ENCODE data around the gene CPNE4.

DNA sequence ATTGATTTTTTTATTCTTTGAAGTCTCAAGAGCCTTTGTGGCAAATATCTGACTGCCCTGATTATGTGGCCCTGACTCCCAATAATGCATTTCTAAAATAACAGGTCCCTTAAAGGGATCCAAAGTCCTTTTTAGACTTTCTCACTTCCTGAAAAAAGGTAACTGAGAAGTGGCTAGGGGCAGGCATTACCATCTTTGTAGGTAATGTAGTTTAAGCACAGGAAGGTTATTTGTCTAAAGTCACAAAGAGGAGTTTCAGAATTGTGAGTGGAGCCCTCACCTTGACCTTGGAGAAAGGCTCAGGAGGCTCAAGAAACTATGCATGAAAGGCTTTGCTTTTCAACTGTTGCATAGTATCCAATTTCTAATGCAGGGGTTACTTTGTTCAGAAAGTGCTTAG lies 389.2 kb downstream of the CPNE4 start:
- no peak for TF ChIP-seq EZH2phosphoT487 (IDR thresholded peaks at IDR 0.05; ENCODE audit: borderline replicate concordance, low read length)
- TF ChIP-seq, protein P1, sequence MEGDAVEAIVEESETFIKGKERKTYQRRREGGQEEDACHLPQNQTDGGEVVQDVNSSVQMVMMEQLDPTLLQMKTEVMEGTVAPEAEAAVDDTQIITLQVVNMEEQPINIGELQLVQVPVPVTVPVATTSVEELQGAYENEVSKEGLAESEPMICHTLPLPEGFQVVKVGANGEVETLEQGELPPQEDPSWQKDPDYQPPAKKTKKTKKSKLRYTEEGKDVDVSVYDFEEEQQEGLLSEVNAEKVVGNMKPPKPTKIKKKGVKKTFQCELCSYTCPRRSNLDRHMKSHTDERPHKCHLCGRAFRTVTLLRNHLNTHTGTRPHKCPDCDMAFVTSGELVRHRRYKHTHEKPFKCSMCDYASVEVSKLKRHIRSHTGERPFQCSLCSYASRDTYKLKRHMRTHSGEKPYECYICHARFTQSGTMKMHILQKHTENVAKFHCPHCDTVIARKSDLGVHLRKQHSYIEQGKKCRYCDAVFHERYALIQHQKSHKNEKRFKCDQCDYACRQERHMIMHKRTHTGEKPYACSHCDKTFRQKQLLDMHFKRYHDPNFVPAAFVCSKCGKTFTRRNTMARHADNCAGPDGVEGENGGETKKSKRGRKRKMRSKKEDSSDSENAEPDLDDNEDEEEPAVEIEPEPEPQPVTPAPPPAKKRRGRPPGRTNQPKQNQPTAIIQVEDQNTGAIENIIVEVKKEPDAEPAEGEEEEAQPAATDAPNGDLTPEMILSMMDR (IDR thresholded peaks at IDR 0.05; ENCODE audit: low read depth, low read length, poor library complexity, severe bottlenecking), result no peak

Data from DOHH2 (cell line).